GM15510 (cell line): ENCODE measurements around the gene ILK.

Source experiments
- POLR2A ChIP-seq: IDR thresholded peaks from 3 replicates; pipeline ENCODE4 v1.6.1; 2011; ENCODE audit warnings: borderline replicate concordance; ENCODE audit not compliant: insufficient read length; ENCODE audit errors: extremely low read depth

The ILK gene

GRCh38 chr11:6632116-6633073 is 28.8 kb downstream of the ILK start:
- no peak for TF ChIP-seq POLR2A

- no peak for TF ChIP-seq POLR2A
These were observed 30.1 kb downstream of the ILK start for GRCh38 chr11:6633422-6634408.

DNA sequence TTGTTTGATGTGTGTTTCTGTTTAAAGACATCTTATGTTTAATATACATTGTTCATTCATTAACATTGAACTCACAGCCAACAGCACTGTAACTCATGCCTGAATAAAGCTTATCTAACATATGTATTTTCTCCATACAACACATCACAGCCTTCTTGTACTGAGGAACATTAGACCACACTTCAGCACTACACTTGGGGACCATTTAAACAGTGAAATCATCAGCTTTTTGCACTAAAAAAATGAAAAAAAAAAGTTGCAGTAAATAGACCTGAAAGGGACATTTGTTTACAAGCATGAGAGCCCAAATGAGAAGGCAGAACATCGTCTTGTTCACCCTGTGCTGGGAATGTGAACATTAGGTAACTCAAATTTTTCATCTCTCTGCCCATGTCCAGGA is 31.0 kb downstream of the ILK start:
- TF ChIP-seq POLR2A: no peak

DNA sequence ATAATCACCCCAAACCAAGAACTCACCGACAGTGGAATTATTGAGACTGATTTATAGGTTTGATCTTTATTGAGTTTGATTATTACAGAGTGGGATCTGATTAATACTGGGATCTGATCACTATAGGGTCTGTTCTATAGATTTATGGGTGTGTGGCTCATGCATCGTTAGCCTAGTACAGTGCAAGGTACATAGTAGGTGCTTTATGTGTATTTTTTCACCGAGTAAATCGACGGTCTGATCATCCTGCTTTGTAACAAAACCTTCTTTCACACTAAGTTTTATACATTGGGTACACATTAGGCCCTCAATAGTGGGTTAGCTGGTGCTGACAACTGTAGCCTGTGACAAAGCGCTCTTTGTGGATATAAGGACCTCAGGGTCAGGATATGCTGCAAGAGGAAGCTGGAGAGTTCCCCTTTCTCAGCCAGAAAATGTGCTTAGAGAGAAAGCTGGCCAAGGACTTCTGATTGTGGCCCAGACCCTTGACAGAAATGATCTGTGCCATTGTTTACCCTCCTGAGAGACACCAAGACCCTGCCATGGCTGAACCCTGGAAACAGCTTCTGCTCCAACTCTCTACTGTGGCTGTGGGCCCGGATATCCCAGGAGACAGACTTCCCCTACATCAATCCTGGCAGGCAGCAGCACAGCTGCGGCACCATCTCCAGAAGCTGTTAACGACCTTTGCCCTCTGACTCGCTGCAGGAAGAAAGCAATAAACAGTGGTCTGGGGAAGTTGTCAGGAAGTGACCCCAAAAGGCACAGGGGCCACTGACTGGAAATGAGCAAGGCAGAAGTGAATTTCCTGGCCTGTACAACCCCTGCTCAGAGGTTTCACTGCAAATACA is 31.7 kb downstream of the ILK start:
- TF ChIP-seq POLR2A: no peak

DNA sequence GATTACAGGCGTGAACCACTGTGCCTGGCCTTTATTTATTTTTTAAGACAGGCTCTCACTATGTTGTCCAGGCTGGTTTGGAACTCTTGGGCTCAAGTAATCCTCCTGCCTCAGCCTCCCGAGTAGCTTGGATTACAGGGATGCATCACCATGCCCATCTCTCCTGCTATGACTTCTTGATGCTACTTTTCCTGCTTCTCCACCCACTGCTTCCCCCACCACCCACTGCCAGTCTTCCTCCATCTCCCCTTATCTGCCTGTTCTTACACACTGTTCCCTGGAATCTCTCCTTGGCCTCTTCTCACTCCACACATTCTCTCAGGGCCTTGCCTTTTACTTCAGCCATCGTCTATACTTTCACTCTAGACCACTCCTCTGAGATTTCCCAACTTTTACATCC is 32.9 kb downstream of the ILK start:
- TF ChIP-seq POLR2A: no peak

- TF ChIP-seq POLR2A: no peak
These were observed 34.3 kb downstream of the ILK start for GRCh38 chr11:6637871-6638270.

DNA sequence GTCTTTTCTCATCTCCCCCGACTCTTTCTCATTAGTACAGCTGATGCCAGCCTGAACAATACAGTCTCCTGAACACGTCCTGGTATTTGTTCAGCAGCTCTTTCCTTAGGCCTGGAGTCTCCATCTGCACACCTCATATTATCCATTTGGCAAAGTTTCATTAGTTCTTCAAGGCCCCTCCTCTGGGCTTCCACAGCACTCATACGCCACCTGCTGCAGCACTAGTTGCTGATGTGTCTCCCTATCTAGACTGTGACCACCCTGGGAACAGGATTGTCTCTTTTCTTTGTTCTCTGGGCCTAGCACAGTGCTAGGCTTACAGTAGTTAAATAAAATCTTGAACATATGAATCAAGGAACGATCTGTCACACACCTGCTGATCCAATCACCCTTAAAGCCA is 34.9 kb downstream of the ILK start:
- TF ChIP-seq POLR2A: no peak

DNA sequence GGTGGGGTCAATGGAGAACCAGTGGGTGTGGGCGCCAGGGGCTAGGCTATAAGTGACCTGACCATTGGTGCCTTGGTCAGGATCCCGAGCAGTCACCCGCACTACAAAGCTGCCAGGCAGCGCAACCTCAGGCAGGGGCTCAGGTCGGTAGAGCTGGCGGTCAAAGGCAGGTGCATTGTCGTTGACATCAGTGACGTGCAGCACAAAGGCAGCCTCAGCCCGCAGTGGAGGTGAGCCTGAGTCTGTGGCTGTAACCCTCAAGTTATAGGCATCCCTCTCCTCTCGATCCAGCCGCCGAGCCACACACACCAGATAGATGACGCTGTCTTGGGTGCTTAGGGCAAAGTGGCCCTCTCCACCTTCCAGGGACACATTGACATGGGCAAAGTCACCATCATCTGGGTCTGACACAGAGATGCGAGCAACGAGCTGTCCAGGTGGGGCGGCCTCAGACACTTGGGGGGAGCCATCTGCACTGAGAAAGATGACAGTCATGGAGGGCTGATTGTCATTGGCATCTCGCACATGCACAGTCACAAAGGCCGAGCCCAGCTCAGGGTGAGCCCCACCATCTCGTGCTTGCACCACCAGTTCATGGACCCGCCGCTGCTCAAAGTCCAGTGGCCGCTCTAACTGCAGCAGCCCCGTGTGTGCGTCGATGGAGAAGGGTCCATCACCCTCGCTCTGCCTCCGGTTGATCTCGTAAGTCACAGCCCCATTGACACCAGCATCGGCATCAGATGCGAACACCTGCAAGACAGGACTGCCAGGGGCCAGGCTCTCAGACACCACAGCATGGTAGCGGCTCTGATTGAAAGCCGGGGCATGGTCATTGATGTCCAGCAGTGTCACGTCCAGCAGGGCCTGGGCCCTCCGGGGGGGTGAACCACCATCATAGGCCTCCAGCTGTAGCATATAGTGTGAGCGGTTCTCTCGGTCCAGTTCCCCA is 36.7 kb downstream of the ILK start:
- TF ChIP-seq POLR2A: no peak

DNA sequence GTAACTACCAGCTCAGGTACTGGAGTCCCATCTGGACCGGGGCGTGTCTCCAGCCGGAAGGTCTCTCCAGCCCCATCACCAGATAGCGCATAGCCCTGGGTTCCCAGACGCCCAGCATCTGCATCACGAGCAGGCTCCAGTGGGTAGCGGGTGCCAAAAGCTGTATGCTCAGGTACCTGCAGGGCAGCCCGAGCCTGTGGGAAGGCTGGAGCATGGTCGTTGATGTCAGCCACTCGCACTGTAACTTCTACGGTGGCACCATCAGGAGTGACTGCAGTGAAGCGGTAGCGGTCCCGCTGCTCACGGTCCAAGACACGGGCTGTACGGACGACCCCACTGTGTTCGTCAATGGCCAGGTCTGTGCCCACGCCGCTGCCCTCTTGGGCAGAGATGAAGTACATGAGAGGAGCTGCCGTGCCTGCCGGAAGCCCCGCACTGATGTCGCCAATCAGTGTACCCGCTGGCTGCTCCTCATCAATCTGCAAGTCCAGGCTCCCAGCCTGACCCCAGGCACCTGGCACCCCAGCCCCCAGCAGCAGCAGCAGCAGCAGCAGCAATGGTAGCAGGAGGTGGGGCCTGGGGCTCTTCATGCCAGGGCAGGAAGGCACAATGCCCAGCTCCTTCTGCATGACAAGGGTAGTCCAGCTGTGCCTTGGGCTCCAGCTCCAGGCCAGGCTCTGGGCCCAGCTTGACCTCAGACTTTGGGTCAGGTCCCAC is 37.6 kb downstream of the ILK start:
- TF ChIP-seq POLR2A: no peak

GRCh38 chr11:6642957-6643356 is 39.4 kb downstream of the ILK start:
- TF ChIP-seq POLR2A: no peak

DNA sequence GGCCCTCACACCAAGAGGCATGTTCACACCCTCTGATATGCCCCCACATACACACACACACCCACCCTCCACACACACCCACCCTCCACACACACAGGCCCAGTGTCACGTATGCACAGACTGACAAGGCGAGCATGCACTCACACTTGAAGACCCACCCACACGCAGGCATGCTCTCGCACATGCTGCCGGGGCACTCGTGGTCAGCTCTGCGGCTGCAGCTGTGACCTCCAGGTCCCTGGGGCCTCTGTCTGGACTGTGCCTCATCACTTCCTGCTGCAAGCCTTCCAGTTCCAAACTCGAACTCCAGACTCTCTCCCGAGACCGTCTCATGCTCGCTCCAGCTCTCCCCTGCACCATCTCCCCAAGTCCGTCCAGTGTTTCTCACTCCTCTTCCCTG is 42.5 kb downstream of the ILK start:
- TF ChIP-seq POLR2A: no peak

DNA sequence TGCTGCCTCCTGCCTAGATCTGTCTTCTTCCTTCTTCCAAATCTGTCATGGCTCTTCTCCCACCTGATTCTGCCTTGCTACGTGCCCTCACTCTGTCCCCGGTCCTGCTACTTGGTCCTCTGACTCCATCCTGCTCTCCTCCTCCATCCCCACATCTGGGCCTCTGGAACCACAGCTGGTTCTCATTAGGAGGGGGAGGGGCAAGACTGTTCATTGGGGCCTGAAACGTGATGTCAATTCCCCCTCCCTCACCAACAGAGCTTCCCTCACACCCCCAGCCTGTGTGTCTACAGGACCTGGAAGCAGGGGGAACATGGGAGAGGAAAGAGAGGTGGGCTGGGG is 43.0 kb downstream of the ILK start:
- no peak for TF ChIP-seq POLR2A
